Ovary (tissue), 9 donors: ENCODE results near the gene ESYT2. TPM values are rescaled to one million over a fixed set of nuclear protein-coding genes. Genes with fewer than 3 reads are reported as not detected.
A peak's percentile ranks its signal among the peaks of the same experiment; 100 is the strongest.

Experiments
- DNase-seq, 5 donors: peaks; one replicate each; pipeline ENCODE4 v3.0.0-alpha.2; 2019 to 2020
- H3K27ac ChIP-seq, 2 donors: fragments of 200-600 bp; one replicate each; pipeline versions ENCODE4 v1.5.1 to v1.8.0; 2019 to 2022
- H3K27me3 ChIP-seq: fragments of 200-600 bp; one replicate; pipeline ENCODE4 v1.8.0; 2022
- H3K36me3 ChIP-seq: fragments of 200-600 bp; sonication (generic); one replicate; pipeline ENCODE4 v1.5.1; 2019
- H3K4me1 ChIP-seq: one replicate; pipeline ENCODE4 v1.8.1; 2013; ENCODE audit warnings: mild to moderate bottlenecking, moderate library complexity; ENCODE audit not compliant: insufficient read depth
- H3K4me3 ChIP-seq: fragments of 200-600 bp; sonication (generic); one replicate; pipeline ENCODE4 v1.5.1; 2017
- H3K9me3 ChIP-seq, 2 donors: fragments of 200-600 bp in 1 of 2; sonication (generic) in 1 of 2; one replicate each; pipeline versions ENCODE4 v1.5.1 to v1.8.1; 2013 to 2019; ENCODE audit warnings: mild to moderate bottlenecking in 1 of 2, moderate library complexity in 1 of 2
- CTCF ChIP-seq, 3 donors: fragments of 450-650 bp in 2 of 3; fragments of 200-600 bp in 1 of 3; IDR thresholded peaks; one replicate each; pipeline versions ENCODE4 v1.5.1 to v1.8.0; 2016 to 2022; ENCODE audit warnings: antibody characterized with exemption in 3 of 3, mild to moderate bottlenecking in 1 of 3
- EP300 ChIP-seq: sonication (generic); formaldehyde crosslinking; IDR thresholded peaks from one replicate; pipeline ENCODE4 v1.6.1; 2017; ENCODE audit warnings: antibody characterized with exemption
- POLR2A ChIP-seq: fragments of 450-650 bp; IDR thresholded peaks from one replicate; pipeline ENCODE4 v1.6.1; 2017; ENCODE audit warnings: antibody characterized with exemption, mild to moderate bottlenecking, moderate library complexity
- WGBS, 3 donors: extraction: QIAGEN DNeasy Blood & Tissue Kit in 1 of 3; methylation state at CpG; one replicate each; pipeline versions ENCODE4 v1.1.5 to v1.1.7; 2013 to 2017; 5-methylcytosine and 5-hydroxymethylcytosine counted together
- intact Hi-C, 4 donors: fragments of 100-400 bp; cut with DNase I; formaldehyde crosslinking; loops; one replicate each; pipeline versions ENCODE4 v1.11.0 to v1.15.1; 2022 to 2023
- polyA plus RNA-seq, 2 donors: library from polyadenylated mRNA; stranded (reverse); fragments of 200-250 nt in 1 of 2; fragments of 350-450 nt in 1 of 2; fragmentation: Illumina TruSeq in 1 of 2; extraction: RNeasy Lipid Tissue Mini Kit (QIAGEN cat#74804) in 1 of 2; gene quantifications; one replicate each; pipeline ENCODE4 v1.2.3, GENCODE V29; 2013 to 2014
- total RNA-seq, 7 donors: library from RNA; depleted of rRNA in 2 of 7; stranded (reverse); fragments of >200 nt in 2 of 7; fragmentation: NEBNext Ultra II Directional in 3 of 7; extraction: Animal tissue kit (Norgen Biotek cat#: 25700) in 3 of 7; gene quantifications; one replicate each; pipeline versions ENCODE4 v1.1.0 to v1.2.4, GENCODE V29; 2016 to 2023
- donor health status: DM: no; HTN: no; CAD: no; lungs with moderate emphysema.
- donor health status: DM: no; HTN: no; CAD: no.
- donor health status: Bipolar disorder and iron deficiency.
- donor health status: DM: yes; HTN: yes; CAD: no.
- donor health status: DM: no; HTN: no; CAD: no.
- donor health status: DM: yes; HTN: yes; CAD: no.

The ESYT2 gene
- total and polyA plus RNA-seq, 9 donors, result 42.7 to 147 (median 91.6) TPM

GRCh38 chr7:158742065-158742821 lies 87.1 kb downstream of the ESYT2 start:
- no peak overlapping the region for H3K4me3 ChIP-seq
- no peaks in the 10 kb centered on the region for H3K36me3 ChIP-seq
- TF ChIP-seq EP300, result no peak
- 91 to 95% (median 91%) methylated on average over 19 of the region's 19 CpGs for WGBS, 3 donors
- no peak for DNase-seq
- intact Hi-C loops, result no loop called here
- no peaks in the 10 kb centered on the region for H3K9me3 ChIP-seq
- no peaks in the 10 kb centered on the region for H3K27me3 ChIP-seq
- no peak overlapping the region for H3K27ac ChIP-seq
- peaks cover 5% of the 10 kb centered on the region for H3K4me1 ChIP-seq

GRCh38 chr7:158741294-158741666 lies 88.0 kb downstream of the ESYT2 start:
- Histone ChIP-seq H3K9me3 (no peaks in the 10 kb centered on the region), H3K36me3 (no peaks in the 10 kb centered on the region), H3K4me3 (no peak overlapping the region), H3K4me1 (peaks cover 2% of the 10 kb centered on the region), H3K27ac (peak overlapping the region in 1 of 2 donors; percentile 24), H3K27me3 (no peaks in the 10 kb centered on the region)
- WGBS, 3 donors, result 68 to 94% (median 83%) methylated on average over 14 of the region's 14 CpGs
- intact Hi-C loops, result no loop called here
- peak in 1 of 5 donors; percentile 55 for DNase-seq
- TF ChIP-seq EP300, result no peak
- no peak for TF ChIP-seq CTCF (IDR thresholded peaks at IDR 0.05)

GRCh38 chr7:158740657-158741293 lies 88.5 kb downstream of the ESYT2 start:
- TF ChIP-seq EP300 (no peak), CTCF (IDR thresholded peaks at IDR 0.05) (no peak), POLR2A (no peak)
- H3K9me3 ChIP-seq, result no peaks in the 10 kb centered on the region
- intact Hi-C loops, result no loop called here
- no peaks in the 10 kb centered on the region for H3K36me3 ChIP-seq
- no peaks in the 10 kb centered on the region for H3K27me3 ChIP-seq
- WGBS, 3 donors, result 19 to 63% (median 53%) methylated on average over 16 of the region's 16 CpGs
- peaks cover 2% of the 10 kb centered on the region for H3K4me1 ChIP-seq
- H3K4me3 ChIP-seq, result no peak overlapping the region
- H3K27ac ChIP-seq, result peak overlapping the region in 1 of 2 donors; percentile 24
- DNase-seq, result peak; percentile 58 to 80 (median 77)

- Histone ChIP-seq H3K4me1 (peaks cover 4% of the 10 kb centered on the region), H3K27ac (no peak overlapping the region), H3K9me3 (no peaks in the 10 kb centered on the region), H3K4me3 (no peak overlapping the region), H3K36me3 (no peaks in the 10 kb centered on the region), H3K27me3 (no peaks in the 10 kb centered on the region)
- peak; percentile 48 to 69 (median 52) for DNase-seq
- TF ChIP-seq EP300 (no peak), POLR2A (no peak), CTCF (IDR thresholded peaks at IDR 0.05) (no peak)
- 44 to 57% (median 55%) methylated on average over 15 of the region's 15 CpGs for WGBS, 3 donors
- intact Hi-C loops, result no loop called here
Measured at GRCh38 chr7:158740013-158740656, 89.2 kb downstream of the ESYT2 start.
